BE2C (cell line): ENCODE measurements around the gene TBC1D22A.

Experiments used
- DNase-seq: peaks from one replicate; pipeline ENCODE4 v3.0.0-alpha.2; 2020
- H3K27me3 ChIP-seq: fragments of 250-450 bp; sonication (Bioruptor Pico); 2 replicates; pipeline ENCODE4 v1.5.1; 2020; ENCODE audit warnings: mild to moderate bottlenecking
- H3K36me3 ChIP-seq: fragments of 250-450 bp; sonication (Bioruptor Pico); 2 replicates; pipeline ENCODE4 v1.5.1; 2020; ENCODE audit warnings: mild to moderate bottlenecking
- H3K4me1 ChIP-seq: fragments of 250-450 bp; sonication (Bioruptor Pico); 2 replicates; pipeline ENCODE4 v1.5.1; 2020
- H3K4me3 ChIP-seq: 2 replicates; pipeline ENCODE4 v1.5.1; 2011; ENCODE audit warnings: low read depth, low read length
- H3K9me3 ChIP-seq: fragments of 250-450 bp; sonication (Bioruptor Pico); 2 replicates; pipeline ENCODE4 v1.5.1; 2020
- CTCF ChIP-seq: IDR thresholded peaks from 2 replicates; pipeline ENCODE4 v1.5.1; 2012; ENCODE audit warnings: mild to moderate bottlenecking, low read depth, low read length

Gene TBC1D22A

GRCh38 chr22:46947516-46948257, 185.2 kb downstream of the TBC1D22A start:
- Histone ChIP-seq H3K27me3 (no peaks in the 10 kb centered on the region), H3K36me3 (0 out of 2 replicates have a peak, but pooled peaks cover 5% of the 10 kb centered on the region), H3K4me1 (peaks cover under 1% of the 10 kb centered on the region; the same call in 1 of the 2 replicates), H3K9me3 (no peaks in the 10 kb centered on the region), H3K4me3 (no peak overlapping the region)
- no peak for DNase-seq
- TF ChIP-seq CTCF: no peak

GRCh38 chr22:46948411-46949144, 186.1 kb downstream of the TBC1D22A start:
- H3K4me3 ChIP-seq: no peak overlapping the region
- H3K27me3 ChIP-seq: no peaks in the 10 kb centered on the region
- no peak for DNase-seq
- no peak for TF ChIP-seq CTCF
- 0 out of 2 replicates have a peak, but pooled peaks cover 4% of the 10 kb centered on the region for H3K36me3 ChIP-seq
- H3K4me1 ChIP-seq: no peaks in the 10 kb centered on the region
- no peaks in the 10 kb centered on the region for H3K9me3 ChIP-seq

GRCh38 chr22:46951350-46951749, 188.9 kb downstream of the TBC1D22A start:
- Histone ChIP-seq H3K4me1 (no peaks in the 10 kb centered on the region), H3K4me3 (no peak overlapping the region), H3K36me3 (no peaks in the 10 kb centered on the region), H3K9me3 (no peaks in the 10 kb centered on the region), H3K27me3 (no peaks in the 10 kb centered on the region)
- TF ChIP-seq CTCF: no peak
- no peak for DNase-seq

GRCh38 chr22:46951973-46952372, 189.5 kb downstream of the TBC1D22A start:
- no peaks in the 10 kb centered on the region for H3K27me3 ChIP-seq
- no peak for DNase-seq
- no peak for TF ChIP-seq CTCF
- H3K4me1 ChIP-seq: no peaks in the 10 kb centered on the region
- no peaks in the 10 kb centered on the region for H3K36me3 ChIP-seq
- no peaks in the 10 kb centered on the region for H3K9me3 ChIP-seq
- no peak overlapping the region for H3K4me3 ChIP-seq

DNA sequence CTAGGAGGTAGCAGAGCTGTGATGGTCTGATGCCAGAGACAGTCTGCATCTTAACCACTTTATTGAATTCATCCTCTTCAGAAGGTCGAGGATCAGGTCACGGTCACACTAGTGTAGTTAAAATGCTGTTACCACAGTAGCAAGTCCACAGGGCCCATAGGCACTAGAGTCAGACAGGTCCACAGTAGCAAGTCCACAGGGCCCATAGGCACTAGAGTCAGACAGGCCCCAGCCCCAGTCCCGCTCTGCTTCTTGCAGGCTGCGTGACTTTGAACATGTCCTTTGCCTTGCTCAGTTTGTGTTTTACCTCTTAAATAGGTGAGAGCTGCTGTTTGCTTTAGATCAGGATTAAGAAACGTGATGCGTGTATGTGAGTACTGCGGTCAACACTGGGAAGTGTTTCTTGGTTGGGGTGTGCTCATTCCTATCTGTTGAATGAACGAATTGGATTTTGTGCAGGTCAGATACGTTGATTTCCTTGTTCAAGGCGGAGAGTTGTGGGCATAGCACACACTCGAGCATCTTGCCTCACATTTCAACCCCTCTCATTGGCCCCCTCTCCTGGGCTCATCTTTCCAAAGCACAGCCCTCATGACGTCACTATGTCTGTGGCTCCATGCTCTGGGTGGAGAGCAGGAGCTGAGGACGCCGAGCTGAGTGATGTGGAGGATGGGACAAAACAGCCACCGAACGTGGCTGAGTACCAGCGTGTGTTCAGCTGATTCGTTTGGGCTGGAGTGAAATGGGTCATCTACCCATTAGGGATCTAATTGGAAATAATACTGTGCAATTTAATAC, 191.7 kb downstream of the TBC1D22A start:
- H3K9me3 ChIP-seq: no peaks in the 10 kb centered on the region
- no peaks in the 10 kb centered on the region for H3K27me3 ChIP-seq
- no peaks in the 10 kb centered on the region for H3K36me3 ChIP-seq
- no peak overlapping the region for H3K4me3 ChIP-seq
- no peak for DNase-seq
- no peaks in the 10 kb centered on the region for H3K4me1 ChIP-seq
- TF ChIP-seq CTCF: no peak
